MM.1S (cell line): ENCODE data around the gene ALPI.
"Not testable (repeated sequence)": the region's sequence is repeated elsewhere in the genome, so short reads cannot be mapped to it uniquely, and the experiment has no call there.

Experiments used
- DNase-seq: peaks from one replicate; pipeline ENCODE4 v3.0.0-alpha.2; 2015
- H2AFZ ChIP-seq: fragments of 300-600 bp; sonication (generic); 2 replicates; pipeline ENCODE4 v1.6.0; 2016; ENCODE audit warnings: antibody characterized with exemption, low read length
- H3F3A ChIP-seq: fragments of 300-600 bp; sonication (generic); 2 replicates; pipeline ENCODE4 v1.6.1; 2016; ENCODE audit warnings: mild to moderate bottlenecking, antibody characterized with exemption, low read length, moderate library complexity, mixed read lengths; ENCODE audit not compliant: insufficient read depth
- H3K27ac ChIP-seq: fragments of 300-600 bp; sonication (generic); 2 replicates; pipeline ENCODE4 v1.5.1; 2016; ENCODE audit warnings: mild to moderate bottlenecking, low read length
- H3K27me3 ChIP-seq: fragments of 300-600 bp; sonication (generic); replicated peaks from 2 replicates; pipeline ENCODE4 v1.6.0; 2016; ENCODE audit warnings: low read length; ENCODE audit not compliant: insufficient read depth
- H3K36me3 ChIP-seq: fragments of 300-600 bp; sonication (generic); replicated peaks from 2 replicates; pipeline ENCODE4 v1.6.1; 2016; ENCODE audit warnings: mild to moderate bottlenecking, low read length, mixed read lengths; ENCODE audit not compliant: insufficient read depth
- H3K4me1 ChIP-seq: fragments of 300-600 bp; sonication (generic); 2 replicates; pipeline ENCODE4 v1.6.1; 2016; ENCODE audit warnings: low read length, mixed read lengths
- H3K4me2 ChIP-seq: fragments of 300-600 bp; sonication (generic); 2 replicates; pipeline ENCODE4 v1.6.0; 2016; ENCODE audit warnings: low read depth, low read length
- H3K4me3 ChIP-seq: fragments of 300-600 bp; sonication (generic); 2 replicates; pipeline ENCODE4 v1.5.1; 2016; ENCODE audit warnings: low read length, mixed read lengths
- H3K79me2 ChIP-seq: fragments of 300-600 bp; sonication (generic); 2 replicates; pipeline ENCODE4 v1.6.1; 2016; ENCODE audit warnings: mixed run types, low read length, mixed read lengths
- H3K9ac ChIP-seq: fragments of 300-600 bp; sonication (generic); 2 replicates; pipeline ENCODE4 v1.6.1; 2016; ENCODE audit warnings: low read length, mixed read lengths
- H3K9me2 ChIP-seq: fragments of 300-600 bp; sonication (generic); replicated peaks from 2 replicates; pipeline ENCODE4 v1.6.1; 2016; ENCODE audit warnings: mild to moderate bottlenecking, low read length, mixed read lengths; ENCODE audit not compliant: insufficient read depth
- H3K9me3 ChIP-seq: fragments of 300-600 bp; sonication (generic); replicated peaks from 2 replicates; pipeline ENCODE4 v1.6.1; 2016; ENCODE audit warnings: mild to moderate bottlenecking, low read length, mixed read lengths; ENCODE audit not compliant: insufficient read depth
- H4K20me1 ChIP-seq: fragments of 300-600 bp; sonication (generic); 2 replicates; pipeline ENCODE4 v1.6.1; 2016; ENCODE audit warnings: mild to moderate bottlenecking, low read length, moderate library complexity, mixed read lengths; ENCODE audit not compliant: insufficient read depth
- CTCF ChIP-seq: fragments of 300-600 bp; sonication (generic); IDR thresholded peaks from 2 replicates; pipeline ENCODE4 v1.5.1; 2016; ENCODE audit warnings: antibody characterized with exemption, low read length, mixed read lengths
- EZH2 ChIP-seq: fragments of 300-600 bp; sonication (generic); optimal IDR thresholded peaks from 2 replicates; pipeline ENCODE3; 2017; ENCODE audit warnings: low read depth, mild to moderate bottlenecking, antibody characterized with exemption, low read length, mixed read lengths
- EZH2phosphoT487 ChIP-seq: fragments of 300-600 bp; sonication (generic); IDR thresholded peaks from 2 replicates; pipeline ENCODE4 v1.6.1; 2018; ENCODE audit warnings: antibody characterized with exemption, low read length

ALPI gene

GRCh38 chr2:232431705-232432590 is 24.0 kb upstream of the ALPI start:
- Histone ChIP-seq H3K4me3 (no peak overlapping the region), H3K27ac (no peak overlapping the region), H3K9ac (no peak overlapping the region), H3K36me3 (no peaks in the 10 kb centered on the region), H2AFZ (no peak overlapping the region), H3F3A (no peaks in the 10 kb centered on the region), H3K79me2 (no peaks in the 10 kb centered on the region), H3K27me3 (no peaks in the 10 kb centered on the region), H3K9me2 (no peaks in the 10 kb centered on the region), H3K4me2 (no peak overlapping the region), H4K20me1 (no peaks in the 10 kb centered on the region), H3K9me3 (no peaks in the 10 kb centered on the region), H3K4me1 (no peaks in the 10 kb centered on the region)
- TF ChIP-seq CTCF (no peak), EZH2 (no peak), EZH2phosphoT487 (no peak)
- DNase-seq: no peak

GRCh38 chr2:232432598-232433184 is 23.3 kb upstream of the ALPI start:
- no peak overlapping the region for H3K4me2 ChIP-seq
- no peaks in the 10 kb centered on the region for H3K9me3 ChIP-seq
- no peak overlapping the region for H3K27ac ChIP-seq
- H3K36me3 ChIP-seq: no peaks in the 10 kb centered on the region
- no peaks in the 10 kb centered on the region for H3K27me3 ChIP-seq
- H3K9ac ChIP-seq: no peak overlapping the region
- no peaks in the 10 kb centered on the region for H3K9me2 ChIP-seq
- H3F3A ChIP-seq: no peaks in the 10 kb centered on the region
- DNase-seq: no peak
- no peak overlapping the region for H2AFZ ChIP-seq
- no peaks in the 10 kb centered on the region for H4K20me1 ChIP-seq
- TF ChIP-seq EZH2: no peak
- no peak for TF ChIP-seq EZH2phosphoT487
- TF ChIP-seq CTCF: no peak
- H3K4me3 ChIP-seq: no peak overlapping the region
- no peaks in the 10 kb centered on the region for H3K4me1 ChIP-seq
- no peaks in the 10 kb centered on the region for H3K79me2 ChIP-seq

- H3K4me2 ChIP-seq, H3F3A ChIP-seq, H3K4me3 ChIP-seq, DNase-seq, H3K79me2 ChIP-seq, H3K9ac ChIP-seq, H3K27ac ChIP-seq, H3K27me3 ChIP-seq, H3K9me2 ChIP-seq, H3K4me1 ChIP-seq, H3K36me3 ChIP-seq, H3K9me3 ChIP-seq, H4K20me1 ChIP-seq, H2AFZ ChIP-seq: not testable (repeated sequence)
Measured at GRCh38 chr2:232433622-232434021, 22.3 kb upstream of the ALPI start.

GRCh38 chr2:232434091-232434490 is 21.9 kb upstream of the ALPI start:
- no peak for TF ChIP-seq EZH2phosphoT487
- no peak for TF ChIP-seq EZH2
- TF ChIP-seq CTCF: no peak
- no peak overlapping the region for H3K4me2 ChIP-seq
- no peaks in the 10 kb centered on the region for H3K9me2 ChIP-seq
- DNase-seq: no peak
- no peaks in the 10 kb centered on the region for H3K9me3 ChIP-seq
- no peaks in the 10 kb centered on the region for H3K79me2 ChIP-seq
- no peaks in the 10 kb centered on the region for H3F3A ChIP-seq
- H3K9ac ChIP-seq: no peak overlapping the region
- H3K4me3 ChIP-seq: no peak overlapping the region
- H4K20me1 ChIP-seq: no peaks in the 10 kb centered on the region
- no peaks in the 10 kb centered on the region for H3K27me3 ChIP-seq
- H3K36me3 ChIP-seq: no peaks in the 10 kb centered on the region
- no peak overlapping the region for H3K27ac ChIP-seq
- no peak overlapping the region for H2AFZ ChIP-seq
- no peaks in the 10 kb centered on the region for H3K4me1 ChIP-seq
